Panc1 (cell line): ENCODE measurements around the gene MYLIP.

ENCODE experiments used
- POLR2AphosphoS5 ChIP-seq: IDR thresholded peaks from 2 replicates; pipeline ENCODE4 v1.6.1; 2012; ENCODE audit warnings: mild to moderate bottlenecking, low read depth, low read length, moderate library complexity
- TCF7L2 ChIP-seq: IDR thresholded peaks from 2 replicates; pipeline ENCODE4 v1.6.1; 2011; ENCODE audit warnings: mild to moderate bottlenecking, low read depth, low read length, inconsistent platforms
- TF ChIP-seq, protein P1 (sequence below): fragments of 450-650 bp; IDR thresholded peaks from 2 replicates; pipeline ENCODE4 v1.5.1; 2017; ENCODE audit warnings: mild to moderate bottlenecking

DNA sequence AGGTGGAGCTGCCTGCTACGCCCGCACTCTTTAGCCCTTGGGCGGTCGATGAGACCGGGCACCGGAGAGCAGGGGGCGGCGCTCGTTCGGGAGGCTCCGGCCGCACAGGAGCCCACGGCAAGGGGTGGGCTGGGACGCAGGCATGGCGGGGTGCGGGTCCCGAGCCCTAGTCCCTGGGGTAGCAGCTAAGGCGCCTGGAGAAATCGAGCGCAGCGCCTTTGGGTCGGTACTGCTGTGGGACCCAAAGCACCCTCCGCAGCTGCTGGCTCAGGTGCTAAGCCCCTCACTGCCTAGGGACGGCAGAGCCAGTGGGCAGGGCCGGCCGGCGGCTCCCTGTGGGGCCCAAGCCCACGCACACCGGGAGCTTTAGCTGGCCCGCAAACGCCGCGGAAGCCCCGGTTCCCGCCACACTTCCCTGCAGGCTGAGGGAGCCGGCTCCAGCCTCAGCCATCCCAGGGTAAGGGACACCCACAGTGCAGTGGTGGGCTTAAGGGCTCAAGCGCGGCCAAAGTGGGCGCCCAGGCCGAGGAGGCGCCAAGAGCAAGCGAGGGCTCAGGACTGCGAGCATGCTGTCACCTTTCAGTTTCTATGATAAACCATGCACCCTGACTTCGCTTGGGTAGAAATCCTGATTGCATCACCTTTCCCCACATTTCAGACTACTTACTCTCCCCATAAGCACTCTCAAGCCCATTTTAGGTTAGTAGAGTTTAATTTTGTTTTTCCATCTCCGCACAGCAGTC lies 52.0 kb downstream of the MYLIP start:
- TF ChIP-seq, protein P1, sequence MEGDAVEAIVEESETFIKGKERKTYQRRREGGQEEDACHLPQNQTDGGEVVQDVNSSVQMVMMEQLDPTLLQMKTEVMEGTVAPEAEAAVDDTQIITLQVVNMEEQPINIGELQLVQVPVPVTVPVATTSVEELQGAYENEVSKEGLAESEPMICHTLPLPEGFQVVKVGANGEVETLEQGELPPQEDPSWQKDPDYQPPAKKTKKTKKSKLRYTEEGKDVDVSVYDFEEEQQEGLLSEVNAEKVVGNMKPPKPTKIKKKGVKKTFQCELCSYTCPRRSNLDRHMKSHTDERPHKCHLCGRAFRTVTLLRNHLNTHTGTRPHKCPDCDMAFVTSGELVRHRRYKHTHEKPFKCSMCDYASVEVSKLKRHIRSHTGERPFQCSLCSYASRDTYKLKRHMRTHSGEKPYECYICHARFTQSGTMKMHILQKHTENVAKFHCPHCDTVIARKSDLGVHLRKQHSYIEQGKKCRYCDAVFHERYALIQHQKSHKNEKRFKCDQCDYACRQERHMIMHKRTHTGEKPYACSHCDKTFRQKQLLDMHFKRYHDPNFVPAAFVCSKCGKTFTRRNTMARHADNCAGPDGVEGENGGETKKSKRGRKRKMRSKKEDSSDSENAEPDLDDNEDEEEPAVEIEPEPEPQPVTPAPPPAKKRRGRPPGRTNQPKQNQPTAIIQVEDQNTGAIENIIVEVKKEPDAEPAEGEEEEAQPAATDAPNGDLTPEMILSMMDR: no peak
- TF ChIP-seq TCF7L2 (no peak), POLR2AphosphoS5 (no peak)
